GM23248 (cell line): ENCODE results near the gene RAF1. TPM values are rescaled to one million over a fixed set of nuclear protein-coding genes. Genes with fewer than 3 reads are reported as not detected.

Source experiments
- DNase-seq: peaks from one replicate; pipeline ENCODE4 v3.0.0-alpha.2; 2015
- H2AFZ ChIP-seq: fragments of 200-600 bp; sonication (generic); 2 replicates; pipeline ENCODE4 v1.6.1; 2016; ENCODE audit warnings: antibody characterized with exemption
- H3F3A ChIP-seq: fragments of 200-600 bp; sonication (generic); 2 replicates; pipeline ENCODE4 v1.6.1; 2016; ENCODE audit warnings: mild to moderate bottlenecking, antibody characterized with exemption, mixed run types; ENCODE audit not compliant: insufficient read depth
- H3K27ac ChIP-seq: fragments of 200-600 bp; sonication (generic); 2 replicates; pipeline ENCODE4 v1.5.1; 2016; ENCODE audit warnings: mild to moderate bottlenecking
- H3K27me3 ChIP-seq: fragments of 200-600 bp; sonication (generic); replicated peaks from 2 replicates; pipeline ENCODE4 v1.6.1; 2016; ENCODE audit warnings: mild to moderate bottlenecking; ENCODE audit not compliant: insufficient read depth
- H3K36me3 ChIP-seq: fragments of 200-600 bp; sonication (generic); 2 replicates; pipeline ENCODE4 v1.6.1; 2016; ENCODE audit warnings: low read depth, mild to moderate bottlenecking
- H3K4me1 ChIP-seq: fragments of 200-600 bp; sonication (generic); 2 replicates; pipeline ENCODE4 v1.6.1; 2016; ENCODE audit warnings: mild to moderate bottlenecking; ENCODE audit not compliant: insufficient read depth
- H3K4me2 ChIP-seq: fragments of 200-600 bp; sonication (generic); one replicate; pipeline ENCODE4 v1.6.1; 2016; ENCODE audit warnings: mild to moderate bottlenecking; ENCODE audit not compliant: unreplicated experiment
- H3K4me3 ChIP-seq: fragments of 200-600 bp; sonication (generic); 2 replicates; pipeline ENCODE4 v1.5.1; 2016; ENCODE audit warnings: mild to moderate bottlenecking
- H3K79me2 ChIP-seq: fragments of 200-600 bp; sonication (generic); 2 replicates; pipeline ENCODE4 v1.6.1; 2016; ENCODE audit warnings: mild to moderate bottlenecking; ENCODE audit not compliant: insufficient read depth
- H3K9ac ChIP-seq: fragments of 200-600 bp; sonication (generic); 2 replicates; pipeline ENCODE4 v1.6.1; 2016; ENCODE audit warnings: mild to moderate bottlenecking
- H3K9me2 ChIP-seq: fragments of 200-600 bp; sonication (generic); 2 replicates; pipeline ENCODE4 v1.6.1; 2016; ENCODE audit warnings: mixed run types, mild to moderate bottlenecking, moderate library complexity; ENCODE audit not compliant: insufficient read depth
- H3K9me3 ChIP-seq: fragments of 200-600 bp; sonication (generic); one replicate; pipeline ENCODE4 v1.6.1; 2017; ENCODE audit warnings: low read depth
- H4K20me1 ChIP-seq: fragments of 200-600 bp; sonication (generic); 2 replicates; pipeline ENCODE4 v1.6.0; 2016; ENCODE audit not compliant: insufficient read depth
- EZH2 ChIP-seq: fragments of 200-600 bp; sonication (generic); IDR thresholded peaks from 2 replicates; pipeline ENCODE4 v1.6.1; 2018; ENCODE audit warnings: antibody characterized with exemption, mild to moderate bottlenecking; ENCODE audit not compliant: insufficient read depth, poor library complexity, severe bottlenecking
- EZH2phosphoT487 ChIP-seq: fragments of 200-600 bp; sonication (generic); IDR thresholded peaks from 2 replicates; pipeline ENCODE4 v1.6.1; 2018; ENCODE audit warnings: antibody characterized with exemption, moderate library complexity, mild to moderate bottlenecking, low read depth; ENCODE audit not compliant: insufficient read depth
- WGBS, 2 experiments: methylation state at CpG; one replicate each; pipeline ENCODE4 v1.1.6; 2015 to 2017; ENCODE audit warnings: low lambda C conversion rate in 2 of 2, low coverage in 1 of 2; ENCODE audit errors: missing lambda C conversion rate in 2 of 2; 5-methylcytosine and 5-hydroxymethylcytosine counted together
- in situ Hi-C: fragments of 300-500 bp; cut with MboI; formaldehyde crosslinking; loops from 2 replicates; pipeline ENCODE4 v1.15.0; 2020
- polyA plus RNA-seq: library from polyadenylated mRNA; unstranded; fragments of >200 nt; fragmentation: Nextera tagmentation; extraction: Ambion mirVana; gene quantifications from 2 replicates; pipeline ENCODE4 v1.2.1, GENCODE V29; 2016
- total RNA-seq: library from RNA; depleted of rRNA; stranded (reverse); fragments of >200 nt; shearing (Covaris generic); gene quantifications from 2 replicates; pipeline ENCODE4 v1.2.3, GENCODE V29; 2014

The RAF1 gene
- total and polyA plus RNA-seq, 2 experiments from 2014 or later, result 57.3 to 87.4 TPM

DNA sequence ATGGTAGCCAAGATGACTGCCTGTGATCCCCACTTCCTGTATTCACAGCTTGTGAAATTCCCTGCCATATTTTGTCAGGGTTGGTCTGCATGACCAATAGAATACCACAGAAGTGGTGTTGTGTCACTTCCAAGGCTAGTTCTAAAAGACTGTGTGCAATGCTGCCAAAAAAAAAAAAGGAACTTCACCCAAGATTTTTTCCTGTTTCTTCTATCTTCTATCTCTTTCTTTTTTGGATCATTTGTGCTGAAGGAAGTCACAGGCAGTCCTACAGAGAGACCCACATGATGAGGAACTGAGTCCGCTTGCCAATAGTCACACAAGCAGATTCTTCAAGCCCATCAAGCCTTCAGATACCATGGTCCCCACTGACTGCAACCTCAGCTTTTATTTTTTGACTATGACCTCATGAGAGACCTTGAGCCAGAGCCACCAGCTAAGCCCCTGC lies 18.1 kb upstream of the RAF1 start:
- H3K36me3 ChIP-seq, result no peaks in the 10 kb centered on the region
- WGBS, 2 experiments, result 100% methylated on average over 1 of the region's 1 CpG
- peak; percentile 92 for DNase-seq
- no peaks in the 10 kb centered on the region for H3K27me3 ChIP-seq
- H3K4me1 ChIP-seq, result peaks cover 24% of the 10 kb centered on the region
- no peaks in the 10 kb centered on the region for H3K9me3 ChIP-seq
- H3F3A ChIP-seq, result peaks cover 30% of the 10 kb centered on the region
- H3K9ac ChIP-seq, result peak overlapping the region; percentile 58; the same call in 1 of the 2 replicates
- H3K27ac ChIP-seq, result peak overlapping the region; percentile 90
- no peaks in the 10 kb centered on the region for H4K20me1 ChIP-seq
- no peaks in the 10 kb centered on the region for H3K9me2 ChIP-seq
- peak overlapping the region; percentile 88 for H2AFZ ChIP-seq
- no peak overlapping the region for H3K4me2 ChIP-seq
- no peak for TF ChIP-seq EZH2
- no peak for TF ChIP-seq EZH2phosphoT487
- no peaks in the 10 kb centered on the region for H3K79me2 ChIP-seq
- no peak overlapping the region for H3K4me3 ChIP-seq
- in situ Hi-C loops, result no loop called here

DNA sequence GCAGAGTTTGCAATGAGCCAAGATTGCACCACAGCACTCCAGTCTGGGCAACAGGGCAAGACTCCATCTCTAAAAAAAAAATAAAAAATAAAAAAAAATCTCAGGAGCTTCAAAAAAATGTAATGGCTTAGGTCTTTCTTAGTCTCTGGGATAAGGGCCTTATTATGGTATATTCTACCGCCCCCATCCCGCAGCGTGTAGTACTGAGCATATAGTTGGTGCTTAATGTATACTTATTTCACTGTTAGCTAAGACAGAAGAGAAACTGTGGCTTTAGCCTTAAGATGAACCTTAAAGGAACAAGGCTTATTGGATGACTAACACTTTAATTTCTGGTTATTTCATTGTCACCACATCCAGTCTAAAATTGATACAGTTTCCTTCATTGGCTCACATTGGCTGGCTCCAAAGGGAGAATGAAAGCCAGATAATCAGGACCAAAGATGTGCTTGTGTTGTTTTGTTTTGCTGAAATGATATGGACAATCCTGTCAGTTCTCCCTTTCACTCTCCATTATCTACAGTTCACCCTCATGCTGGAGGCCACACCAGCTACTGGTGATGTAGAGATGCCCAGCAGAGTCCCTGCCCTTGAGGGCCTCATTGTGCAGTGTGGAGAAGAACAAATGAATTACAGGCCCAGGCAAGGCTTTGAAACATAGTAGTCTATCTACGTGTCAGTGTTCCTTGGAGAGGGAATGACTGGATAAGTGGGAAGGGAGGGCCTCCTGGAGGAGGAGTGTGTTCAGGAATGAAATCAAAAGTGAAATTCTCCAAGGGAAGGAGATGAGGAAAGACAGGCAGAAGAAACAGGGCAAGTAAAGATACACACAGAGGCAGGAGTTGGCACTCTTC lies 17.4 kb upstream of the RAF1 start:
- H3K27me3 ChIP-seq, result no peaks in the 10 kb centered on the region
- no peak for TF ChIP-seq EZH2phosphoT487
- no peak for TF ChIP-seq EZH2
- H4K20me1 ChIP-seq, result no peaks in the 10 kb centered on the region
- in situ Hi-C loops, result no loop called here
- no peaks in the 10 kb centered on the region for H3K9me2 ChIP-seq
- peak overlapping the region; percentile 58 for H3K9ac ChIP-seq
- peak overlapping the region; percentile 90 for H3K27ac ChIP-seq
- WGBS, 2 experiments, result 70 to 76% methylated on average over 4 of the region's 4 CpGs
- peak; percentile 26 for DNase-seq
- H3F3A ChIP-seq, result peaks cover 30% of the 10 kb centered on the region
- no peaks in the 10 kb centered on the region for H3K36me3 ChIP-seq
- H2AFZ ChIP-seq, result peak overlapping the region; percentile 88
- no peaks in the 10 kb centered on the region for H3K79me2 ChIP-seq
- no peak overlapping the region for H3K4me2 ChIP-seq
- no peaks in the 10 kb centered on the region for H3K9me3 ChIP-seq
- H3K4me1 ChIP-seq, result peaks cover 24% of the 10 kb centered on the region
- H3K4me3 ChIP-seq, result no peak overlapping the region

DNA sequence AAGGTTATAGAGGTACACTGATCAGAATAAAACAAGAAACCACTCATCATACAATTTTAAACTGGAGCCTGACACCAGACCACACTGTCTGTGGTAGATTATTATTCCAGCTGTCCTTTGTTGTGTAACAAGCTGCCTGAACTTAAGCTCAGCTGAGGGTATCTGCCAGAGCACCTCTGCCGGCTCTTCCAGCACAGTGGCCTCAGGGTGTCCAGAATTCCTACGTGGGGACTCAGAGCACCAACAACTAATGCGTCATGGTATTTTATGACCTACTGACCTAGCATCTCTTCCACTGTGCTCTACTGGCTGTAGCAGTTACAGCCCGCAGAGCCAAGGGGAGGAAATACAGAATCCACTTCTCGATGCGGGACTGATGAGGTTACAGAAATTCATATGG lies 15.6 kb upstream of the RAF1 start:
- no peak overlapping the region for H2AFZ ChIP-seq
- no peak overlapping the region for H3K9ac ChIP-seq
- no peaks in the 10 kb centered on the region for H3K9me3 ChIP-seq
- H3K9me2 ChIP-seq, result no peaks in the 10 kb centered on the region
- TF ChIP-seq EZH2, result no peak
- no peak for TF ChIP-seq EZH2phosphoT487
- H3K27me3 ChIP-seq, result no peaks in the 10 kb centered on the region
- H3F3A ChIP-seq, result peaks cover 30% of the 10 kb centered on the region
- DNase-seq, result peak; percentile 92
- H3K79me2 ChIP-seq, result no peaks in the 10 kb centered on the region
- H4K20me1 ChIP-seq, result no peaks in the 10 kb centered on the region
- no peak overlapping the region for H3K4me3 ChIP-seq
- peaks cover 24% of the 10 kb centered on the region for H3K4me1 ChIP-seq
- WGBS, 2 experiments, result 43 to 48% methylated on average over 6 of the region's 6 CpGs
- H3K4me2 ChIP-seq, result no peak overlapping the region
- H3K36me3 ChIP-seq, result no peaks in the 10 kb centered on the region
- peak overlapping the region; percentile 48 for H3K27ac ChIP-seq
- in situ Hi-C loops, result no loop called here

DNA sequence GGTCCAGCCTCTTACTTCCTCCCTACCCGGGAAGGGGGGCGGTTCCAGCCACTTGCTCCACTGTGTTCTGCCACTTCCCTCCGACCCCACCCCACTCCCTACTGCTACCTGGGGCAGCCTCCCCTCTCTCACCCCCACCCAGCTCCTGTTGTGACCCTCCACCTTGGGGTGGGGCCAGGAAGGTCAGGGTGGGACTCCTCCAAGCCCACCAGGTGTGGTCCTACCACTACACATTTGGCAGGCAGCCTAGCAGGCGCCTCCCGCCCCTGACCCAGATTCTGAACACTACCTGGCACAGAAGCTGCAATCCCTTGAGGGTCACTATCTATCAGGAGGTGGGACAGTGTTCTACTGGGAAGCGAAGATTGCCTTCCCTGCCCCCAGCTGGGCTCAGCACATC lies 13.7 kb upstream of the RAF1 start:
- no peak for TF ChIP-seq EZH2
- no peak for TF ChIP-seq EZH2phosphoT487
- no peaks in the 10 kb centered on the region for H3K9me3 ChIP-seq

More for the DNA sequence above, 13.7 kb upstream of the RAF1 start:
- H3K9ac ChIP-seq, result no peak overlapping the region
- DNase-seq, result no peak
- H3K4me1 ChIP-seq, result peaks cover 24% of the 10 kb centered on the region
- WGBS, 2 experiments, result 86 to 98% methylated on average over 4 to 6 of the region's 6 CpGs
- H3K9me2 ChIP-seq, result no peaks in the 10 kb centered on the region
- no peak overlapping the region for H3K4me2 ChIP-seq
- no peak overlapping the region for H2AFZ ChIP-seq
- H4K20me1 ChIP-seq, result no peaks in the 10 kb centered on the region
- H3K36me3 ChIP-seq, result no peaks in the 10 kb centered on the region
- in situ Hi-C loops, result no loop called here
- H3K4me3 ChIP-seq, result no peak overlapping the region
- H3K27ac ChIP-seq, result no peak overlapping the region
- no peaks in the 10 kb centered on the region for H3K79me2 ChIP-seq
- no peaks in the 10 kb centered on the region for H3K27me3 ChIP-seq
- peaks cover 29% of the 10 kb centered on the region for H3F3A ChIP-seq
